Erythroblast (primary cell): ENCODE results near the gene FARP2.

ENCODE experiments used
- GATA1 ChIP-seq: IDR thresholded peaks from 2 replicates; pipeline ENCODE4 v1.6.1; 2011; ENCODE audit warnings: low read depth, mild to moderate bottlenecking, control low read depth, low read length, moderate library complexity
- POLR2A ChIP-seq: IDR thresholded peaks from 2 replicates; pipeline ENCODE4 v1.6.1; 2011; ENCODE audit warnings: mild to moderate bottlenecking, low read length

DNA sequence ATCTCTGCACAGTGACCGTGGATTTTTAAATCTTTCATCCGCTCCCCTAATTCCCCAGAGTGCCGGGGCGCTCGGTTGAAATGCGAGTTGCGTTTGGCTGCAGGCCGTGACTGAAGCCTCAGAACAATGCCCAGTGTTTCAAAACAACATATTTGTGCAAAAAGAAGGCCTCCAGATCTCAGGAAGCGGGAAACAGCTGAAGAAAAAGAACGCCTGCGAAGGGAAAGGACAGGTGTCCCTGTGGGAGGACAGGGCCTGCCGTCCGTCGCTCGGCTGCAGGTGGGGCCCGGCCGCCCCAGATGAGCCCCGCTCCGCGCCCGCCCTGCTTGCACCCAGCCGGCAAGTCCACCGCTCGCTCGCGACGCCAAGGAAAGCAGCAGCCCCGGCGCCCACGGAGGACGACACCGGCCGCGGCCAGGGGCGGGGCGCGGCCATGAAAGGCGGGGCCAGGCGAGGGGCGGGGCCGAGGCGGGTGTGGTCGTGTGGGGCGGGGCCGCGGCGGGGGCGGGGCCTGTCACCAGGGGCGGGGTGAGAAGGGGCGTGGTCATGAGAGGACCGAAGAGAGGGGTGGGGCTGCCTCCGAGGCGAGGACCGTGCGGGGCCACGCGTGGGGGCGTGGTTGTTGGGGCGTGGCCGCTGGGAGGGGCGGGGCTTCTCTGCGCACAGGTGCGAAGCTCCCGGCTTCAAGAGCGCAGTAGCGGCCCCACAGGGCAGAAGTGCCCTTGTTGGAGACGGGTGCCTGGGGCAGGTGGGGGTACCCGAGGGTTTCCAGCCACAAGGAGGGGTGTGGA lies 184.9 kb downstream of the FARP2 start:
- TF ChIP-seq POLR2A (no peak), GATA1 (no peak)
